Suprapubic skin (tissue), 4 donors: ENCODE measurements around the gene APMAP. TPM values are rescaled to one million over a fixed set of nuclear protein-coding genes. Genes with fewer than 3 reads are reported as not detected.

ENCODE experiments used
- DNase-seq, 2 donors: peaks; one replicate each; pipeline ENCODE4 v3.0.0-alpha.2; 2019; ENCODE audit warnings: low spot score in 2 of 2
- H3K27ac ChIP-seq: fragments of 200-600 bp; sonication (generic); one replicate; pipeline ENCODE4 v1.5.1; 2019
- H3K27me3 ChIP-seq: fragments of 200-600 bp; sonication (generic); one replicate; pipeline ENCODE4 v1.5.1; 2019
- H3K36me3 ChIP-seq: fragments of 200-600 bp; sonication (generic); one replicate; pipeline ENCODE4 v1.5.1; 2019
- H3K4me1 ChIP-seq: fragments of 200-600 bp; sonication (generic); one replicate; pipeline ENCODE4 v1.5.1; 2019
- H3K4me3 ChIP-seq: fragments of 200-600 bp; sonication (generic); one replicate; pipeline ENCODE4 v1.5.1; 2019; ENCODE audit warnings: mild to moderate bottlenecking
- H3K9me3 ChIP-seq: fragments of 200-600 bp; sonication (generic); one replicate; pipeline ENCODE4 v1.5.1; 2019
- EP300 ChIP-seq: sonication (generic); formaldehyde crosslinking; IDR thresholded peaks from one replicate; pipeline ENCODE4 v1.6.1; 2017; ENCODE audit warnings: antibody characterized with exemption
- POLR2A ChIP-seq, 2 donors: fragments of 450-650 bp; IDR thresholded peaks; one replicate each; pipeline ENCODE4 v1.6.1; 2017; ENCODE audit warnings: antibody characterized with exemption in 2 of 2, mild to moderate bottlenecking in 2 of 2, moderate library complexity in 2 of 2
- POLR2AphosphoS5 ChIP-seq, 3 donors: sonication (generic); formaldehyde crosslinking; IDR thresholded peaks; one replicate each; pipeline ENCODE4 v1.6.1; 2017; ENCODE audit warnings: antibody characterized with exemption in 3 of 3
- WGBS: methylation state at CpG from one replicate; pipeline ENCODE4 v1.1.5; 2018; 5-methylcytosine and 5-hydroxymethylcytosine counted together
- total RNA-seq, 4 donors: library from RNA; depleted of rRNA; stranded (reverse); fragments of >200 nt; gene quantifications; one replicate each; pipeline ENCODE4 v1.1.0, GENCODE V29; 2016
- TF ChIP-seq, protein P1 (sequence below), 2 donors: fragments of 200-600 bp in 1 of 2; fragments of 450-650 bp in 1 of 2; sonication (generic) in 1 of 2; IDR thresholded peaks; one replicate each; pipeline ENCODE4 v1.5.1; 2016 to 2019; ENCODE audit warnings: antibody characterized with exemption in 2 of 2, mild to moderate bottlenecking in 1 of 2, moderate library complexity in 1 of 2

The APMAP gene
- total RNA-seq, 4 donors from 2014 or later = 61.8 to 89.3 (median 69.9) TPM

DNA sequence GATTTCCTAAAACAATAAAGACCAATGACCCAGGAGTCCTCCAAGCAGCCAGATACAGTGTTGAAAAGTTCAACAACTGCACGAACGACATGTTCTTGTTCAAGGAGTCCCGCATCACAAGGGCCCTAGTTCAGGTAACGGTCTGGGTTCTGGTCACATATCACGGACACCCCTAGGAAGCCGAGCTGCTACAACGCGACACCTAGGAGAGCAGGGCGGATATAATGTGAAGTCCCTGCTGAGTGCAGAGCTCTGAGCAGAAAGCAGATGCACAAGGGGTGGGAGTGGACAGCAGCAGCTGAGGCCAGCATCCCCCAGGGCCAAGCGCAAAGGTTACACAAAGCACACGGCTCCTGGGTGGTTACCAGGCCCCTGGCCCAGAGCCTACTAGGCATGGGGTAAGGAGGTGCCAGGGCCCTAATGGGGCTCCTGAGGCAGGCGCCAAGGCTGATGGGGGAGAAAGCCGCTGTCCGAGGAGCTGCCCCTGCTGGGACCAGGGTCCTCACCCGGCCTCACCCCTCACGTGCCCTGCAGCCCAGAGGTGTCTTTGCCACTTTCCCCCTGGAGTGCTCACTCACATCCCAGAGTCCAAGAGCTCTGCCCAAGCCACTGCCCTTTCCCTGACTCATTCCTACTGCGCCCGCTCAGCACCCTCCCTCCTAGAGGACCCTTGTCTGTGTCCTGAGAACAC, 35.1 kb downstream of the APMAP start:
- Histone ChIP-seq H3K9me3 (no peaks in the 10 kb centered on the region), H3K4me3 (no peak overlapping the region), H3K27me3 (no peaks in the 10 kb centered on the region), H3K4me1 (no peaks in the 10 kb centered on the region), H3K27ac (no peak overlapping the region), H3K36me3 (peaks cover 59% of the 10 kb centered on the region)
- TF ChIP-seq POLR2A (IDR thresholded peaks at IDR 0.05) = no peak
- TF ChIP-seq, protein P1, sequence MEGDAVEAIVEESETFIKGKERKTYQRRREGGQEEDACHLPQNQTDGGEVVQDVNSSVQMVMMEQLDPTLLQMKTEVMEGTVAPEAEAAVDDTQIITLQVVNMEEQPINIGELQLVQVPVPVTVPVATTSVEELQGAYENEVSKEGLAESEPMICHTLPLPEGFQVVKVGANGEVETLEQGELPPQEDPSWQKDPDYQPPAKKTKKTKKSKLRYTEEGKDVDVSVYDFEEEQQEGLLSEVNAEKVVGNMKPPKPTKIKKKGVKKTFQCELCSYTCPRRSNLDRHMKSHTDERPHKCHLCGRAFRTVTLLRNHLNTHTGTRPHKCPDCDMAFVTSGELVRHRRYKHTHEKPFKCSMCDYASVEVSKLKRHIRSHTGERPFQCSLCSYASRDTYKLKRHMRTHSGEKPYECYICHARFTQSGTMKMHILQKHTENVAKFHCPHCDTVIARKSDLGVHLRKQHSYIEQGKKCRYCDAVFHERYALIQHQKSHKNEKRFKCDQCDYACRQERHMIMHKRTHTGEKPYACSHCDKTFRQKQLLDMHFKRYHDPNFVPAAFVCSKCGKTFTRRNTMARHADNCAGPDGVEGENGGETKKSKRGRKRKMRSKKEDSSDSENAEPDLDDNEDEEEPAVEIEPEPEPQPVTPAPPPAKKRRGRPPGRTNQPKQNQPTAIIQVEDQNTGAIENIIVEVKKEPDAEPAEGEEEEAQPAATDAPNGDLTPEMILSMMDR (IDR thresholded peaks at IDR 0.05) = no peak
- TF ChIP-seq POLR2AphosphoS5 (IDR thresholded peaks at IDR 0.05) = no peak
- no peak for TF ChIP-seq EP300
- no peak for DNase-seq
- WGBS = 93% methylated on average over 13 of the region's 18 CpGs

DNA sequence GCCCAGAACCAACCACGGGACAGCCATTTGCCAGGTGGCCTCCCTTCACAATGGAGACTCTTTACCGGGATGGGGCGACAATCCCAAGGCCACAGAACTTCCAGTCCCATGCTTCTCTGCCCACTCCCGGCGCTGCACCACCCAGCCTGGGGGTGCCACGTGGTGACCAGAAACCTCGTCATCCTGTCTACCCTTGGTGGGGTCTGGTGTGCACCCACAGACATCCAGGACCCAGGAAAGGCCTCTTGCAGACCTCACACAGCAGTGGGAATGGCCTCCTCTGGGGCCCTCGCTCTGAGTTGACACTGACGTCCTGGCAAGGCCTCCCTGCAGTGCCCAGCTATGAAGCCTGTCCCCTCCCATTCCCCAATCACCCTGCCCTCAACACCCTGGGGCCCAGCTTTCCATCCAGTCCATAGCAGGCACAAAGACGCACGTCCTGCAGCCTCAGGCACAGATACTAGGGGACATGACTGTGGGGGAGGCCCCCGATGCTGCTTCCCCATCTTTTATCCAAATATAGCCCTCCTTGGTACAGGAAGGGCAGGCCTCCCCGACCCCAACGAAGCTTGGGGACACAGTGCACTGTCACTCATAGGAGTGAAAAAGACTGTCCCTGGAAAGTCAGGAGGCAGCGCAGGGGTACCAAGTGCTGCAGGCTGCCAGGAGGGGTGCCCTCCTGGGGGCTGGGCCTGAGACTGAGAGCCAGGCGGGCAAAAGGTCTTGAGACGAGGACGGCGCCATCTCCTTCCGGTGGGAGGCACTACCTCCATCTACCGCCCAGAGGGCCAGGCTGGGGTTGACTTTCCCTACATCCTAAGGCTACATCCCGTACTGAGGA, 36.3 kb downstream of the APMAP start:
- H3K27ac ChIP-seq = no peak overlapping the region
- no peak for DNase-seq
- H3K27me3 ChIP-seq = no peaks in the 10 kb centered on the region
- 96% methylated on average over 12 of the region's 22 CpGs for WGBS
- TF ChIP-seq, protein P1 (IDR thresholded peaks at IDR 0.05) = no peak
- TF ChIP-seq POLR2A (IDR thresholded peaks at IDR 0.05) (no peak), POLR2AphosphoS5 (IDR thresholded peaks at IDR 0.05) (no peak), EP300 (no peak)
- no peak overlapping the region for H3K4me3 ChIP-seq
- no peaks in the 10 kb centered on the region for H3K9me3 ChIP-seq
- H3K4me1 ChIP-seq = no peaks in the 10 kb centered on the region
- H3K36me3 ChIP-seq = peaks cover 46% of the 10 kb centered on the region

DNA sequence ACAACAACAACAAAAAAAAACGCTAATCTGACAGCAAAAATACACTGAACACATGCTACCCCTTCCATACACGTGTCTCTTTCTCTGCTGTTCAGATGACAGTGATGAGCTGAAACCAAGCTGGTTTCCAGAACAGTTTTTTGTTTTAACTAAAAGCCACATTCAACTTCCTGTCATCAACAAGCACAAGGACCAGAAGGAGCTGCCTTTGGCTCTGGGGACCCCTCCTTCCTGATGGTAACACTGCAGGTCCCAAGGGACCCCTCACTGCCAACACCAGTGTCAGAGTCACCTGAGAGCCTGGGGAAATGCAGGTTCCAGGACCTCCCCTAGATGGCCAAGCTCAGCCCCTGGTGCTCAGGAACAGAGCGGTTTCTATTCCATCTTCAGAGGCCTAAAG, 37.5 kb downstream of the APMAP start:
- no peak overlapping the region for H3K4me3 ChIP-seq
- H3K27me3 ChIP-seq = peaks cover 5% of the 10 kb centered on the region
- 58% methylated on average over 3 of the region's 3 CpGs for WGBS
- no peak overlapping the region for H3K27ac ChIP-seq
- H3K4me1 ChIP-seq = no peaks in the 10 kb centered on the region
- H3K36me3 ChIP-seq = peaks cover 35% of the 10 kb centered on the region
- no peaks in the 10 kb centered on the region for H3K9me3 ChIP-seq
- no peak for TF ChIP-seq POLR2A (IDR thresholded peaks at IDR 0.05)
- DNase-seq = no peak

DNA sequence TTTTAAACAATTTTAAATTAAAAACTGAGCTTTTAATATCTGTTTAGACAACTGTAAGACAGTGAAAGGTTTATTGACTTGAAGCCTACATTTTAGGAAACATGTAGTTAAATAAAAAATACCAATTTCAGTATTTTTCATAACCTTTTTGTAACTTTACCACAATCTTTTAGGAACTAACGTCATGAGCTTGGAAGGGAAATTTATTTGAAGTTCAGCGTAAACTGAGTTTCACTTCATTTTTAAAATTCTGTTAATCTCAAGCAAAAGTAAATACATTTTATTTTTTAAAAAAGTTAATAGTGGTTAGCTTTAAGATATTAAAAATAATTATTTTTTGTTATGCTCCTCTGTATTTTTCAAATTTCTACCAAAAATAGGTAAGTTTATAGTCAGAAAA, 38.0 kb downstream of the APMAP start:
- H3K9me3 ChIP-seq = no peaks in the 10 kb centered on the region
- no peak overlapping the region for H3K4me3 ChIP-seq
- H3K4me1 ChIP-seq = no peaks in the 10 kb centered on the region
- TF ChIP-seq EP300 (no peak), POLR2AphosphoS5 (IDR thresholded peaks at IDR 0.05) (no peak), POLR2A (IDR thresholded peaks at IDR 0.05) (no peak)
- TF ChIP-seq, protein P1 (IDR thresholded peaks at IDR 0.05) = no peak
- peaks cover 30% of the 10 kb centered on the region for H3K36me3 ChIP-seq
- peaks cover 5% of the 10 kb centered on the region for H3K27me3 ChIP-seq
- no peak for DNase-seq
- no peak overlapping the region for H3K27ac ChIP-seq
- 77% methylated on average over 2 of the region's 2 CpGs for WGBS

DNA sequence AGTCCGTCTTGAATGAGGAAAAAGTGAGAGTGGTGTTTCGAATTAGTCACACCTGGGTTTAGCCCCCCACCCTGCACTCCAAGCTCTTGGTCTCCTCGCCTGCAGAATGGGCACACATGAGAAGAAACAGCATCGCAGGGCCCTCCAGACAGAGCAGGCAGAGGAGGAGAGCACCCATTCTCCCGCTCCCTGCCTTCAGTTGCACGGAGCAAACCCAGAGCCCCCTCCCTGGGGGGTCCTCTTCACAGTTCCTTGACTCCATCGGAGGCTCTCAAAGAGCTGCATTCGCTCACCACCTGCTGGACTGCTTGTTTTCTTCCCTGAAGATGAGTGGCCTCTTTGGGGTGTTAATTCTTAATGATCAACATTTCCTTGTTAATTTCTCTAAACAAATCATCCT, 38.4 kb downstream of the APMAP start:
- H3K4me1 ChIP-seq = no peaks in the 10 kb centered on the region
- no peaks in the 10 kb centered on the region for H3K9me3 ChIP-seq
- TF ChIP-seq, protein P1 (IDR thresholded peaks at IDR 0.05) = no peak
- TF ChIP-seq EP300 = no peak
- no peak for TF ChIP-seq POLR2A (IDR thresholded peaks at IDR 0.05)
- no peak for TF ChIP-seq POLR2AphosphoS5 (IDR thresholded peaks at IDR 0.05)
- H3K27me3 ChIP-seq = peaks cover 5% of the 10 kb centered on the region
- H3K27ac ChIP-seq = no peak overlapping the region
- DNase-seq = no peak
- peaks cover 26% of the 10 kb centered on the region for H3K36me3 ChIP-seq
- WGBS = 77% methylated on average over 8 of the region's 8 CpGs
- H3K4me3 ChIP-seq = no peak overlapping the region
